Renal pelvis (tissue), 4 donors: ENCODE measurements around the gene AHSG. TPM values are rescaled to one million over a fixed set of nuclear protein-coding genes. Genes with fewer than 3 reads are reported as not detected.
A peak's percentile ranks its signal among the peaks of the same experiment; 100 is the strongest.

Experiments used
- DNase-seq: peaks from one replicate; pipeline ENCODE4 v3.0.0-alpha.2; 2013
- polyA plus RNA-seq, 3 donors: library from polyadenylated mRNA; unstranded; fragments of 120-200 nt; gene quantifications; one replicate each; pipeline ENCODE4 v1.2.1, GENCODE V29; 2013; ENCODE audit not compliant: insufficient read length in 3 of 3

The AHSG gene
- polyA plus RNA-seq, 3 donors: 0.44 to 0.61 (median 0.56) TPM

- DNase-seq: no peak
Observed at GRCh38 chr3:186639778-186640472, 27.1 kb downstream of the AHSG start, which contains the start of gene FETUB. Gene FETUB, plus strand, starts transcription at chr3:186640399. Its CDS starts 62 bp downstream, at chr3:186640461.

- no peak for DNase-seq
Observed at GRCh38 chr3:186640473-186640818, 27.6 kb downstream of the AHSG start.

- no peak for DNase-seq
Observed at GRCh38 chr3:186640929-186641328, 28.1 kb downstream of the AHSG start.

- DNase-seq: no peak
Observed at GRCh38 chr3:186642014-186642413, 29.2 kb downstream of the AHSG start.

- DNase-seq: no peak
Observed at GRCh38 chr3:186643493-186643892, 30.6 kb downstream of the AHSG start.

GRCh38 chr3:186644683-186645082 is 31.8 kb downstream of the AHSG start:
- DNase-seq: no peak

- no peak for DNase-seq
Observed at GRCh38 chr3:186646106-186646505, 33.2 kb downstream of the AHSG start.

- DNase-seq: no peak
Observed at GRCh38 chr3:186646841-186647240, 34.0 kb downstream of the AHSG start.

GRCh38 chr3:186648851-186649250 is 36.0 kb downstream of the AHSG start:
- no peak for DNase-seq

- no peak for DNase-seq
Observed at GRCh38 chr3:186651678-186652215, 38.9 kb downstream of the AHSG start.

- peak; percentile 19 for DNase-seq
Observed at GRCh38 chr3:186653080-186653707, 40.3 kb downstream of the AHSG start.

GRCh38 chr3:186653984-186654383 is 41.1 kb downstream of the AHSG start:
- DNase-seq: no peak

GRCh38 chr3:186663361-186664118 is 50.7 kb downstream of the AHSG start:
- DNase-seq: no peak

GRCh38 chr3:186664119-186664495 is 51.2 kb downstream of the AHSG start:
- DNase-seq: no peak

GRCh38 chr3:186664506-186664905 is 51.6 kb downstream of the AHSG start:
- no peak for DNase-seq

- peak; percentile 24 for DNase-seq
Observed at GRCh38 chr3:186665625-186666188, 52.8 kb downstream of the AHSG start, which contains the start of gene HRG. Gene HRG, plus strand, starts transcription at chr3:186666014. Its CDS starts 18 bp downstream, at chr3:186666032.

- no peak for DNase-seq
Observed at GRCh38 chr3:186668426-186668825, 55.6 kb downstream of the AHSG start.

- no peak for DNase-seq
Observed at GRCh38 chr3:186669378-186670084, 56.7 kb downstream of the AHSG start.

GRCh38 chr3:186670155-186670554 is 57.3 kb downstream of the AHSG start:
- DNase-seq: no peak
